Measurements from ENCODE around the gene LZTFL1. TPM values are rescaled to one million over a fixed set of nuclear protein-coding genes. Genes with fewer than 3 reads are reported as not detected.

Gene LZTFL1
- total RNA-seq, 2 donors from 2014 or later: 23.2 to 28.9 TPM

DNA sequence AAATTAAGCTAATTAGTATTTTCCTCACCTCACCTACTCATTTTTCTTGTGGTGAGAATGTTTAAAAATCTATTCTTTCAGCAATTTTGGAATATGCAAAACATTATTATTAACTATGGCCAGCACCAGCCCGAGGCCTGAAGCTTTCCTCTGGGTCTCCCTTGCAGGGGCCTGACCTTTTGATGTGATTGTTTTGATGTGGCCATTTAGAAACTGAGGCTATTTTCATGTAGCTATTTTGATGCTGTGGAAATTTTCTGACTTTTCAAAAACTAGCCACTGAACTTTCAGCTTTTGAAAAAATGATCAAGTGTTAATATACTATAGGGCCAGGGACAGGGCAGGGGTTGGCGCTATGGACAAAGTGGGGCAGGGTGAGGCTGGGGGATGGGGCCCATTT, 36.2 kb upstream of the LZTFL1 start:
- no peaks in the 10 kb centered on the region for H3K36me3 ChIP-seq
- no peaks in the 10 kb centered on the region for H3K27me3 ChIP-seq (replicated peaks; ENCODE audit: insufficient read depth)
- intact Hi-C loops (cut with DNase I): no loop called here
- 91% methylated on average over 2 of the region's 2 CpGs for WGBS
- H3K4me3 ChIP-seq: no peak overlapping the region
- H3K4me1 ChIP-seq (replicated peaks): no peaks in the 10 kb centered on the region
- no peaks in the 10 kb centered on the region for H3K9me3 ChIP-seq
- no peak overlapping the region for H3K27ac ChIP-seq
- no peak for DNase-seq (ENCODE audit: low spot score)
- no peak for TF ChIP-seq POLR2AphosphoS5 (IDR thresholded peaks at IDR 0.05)
- TF ChIP-seq, protein P1, sequence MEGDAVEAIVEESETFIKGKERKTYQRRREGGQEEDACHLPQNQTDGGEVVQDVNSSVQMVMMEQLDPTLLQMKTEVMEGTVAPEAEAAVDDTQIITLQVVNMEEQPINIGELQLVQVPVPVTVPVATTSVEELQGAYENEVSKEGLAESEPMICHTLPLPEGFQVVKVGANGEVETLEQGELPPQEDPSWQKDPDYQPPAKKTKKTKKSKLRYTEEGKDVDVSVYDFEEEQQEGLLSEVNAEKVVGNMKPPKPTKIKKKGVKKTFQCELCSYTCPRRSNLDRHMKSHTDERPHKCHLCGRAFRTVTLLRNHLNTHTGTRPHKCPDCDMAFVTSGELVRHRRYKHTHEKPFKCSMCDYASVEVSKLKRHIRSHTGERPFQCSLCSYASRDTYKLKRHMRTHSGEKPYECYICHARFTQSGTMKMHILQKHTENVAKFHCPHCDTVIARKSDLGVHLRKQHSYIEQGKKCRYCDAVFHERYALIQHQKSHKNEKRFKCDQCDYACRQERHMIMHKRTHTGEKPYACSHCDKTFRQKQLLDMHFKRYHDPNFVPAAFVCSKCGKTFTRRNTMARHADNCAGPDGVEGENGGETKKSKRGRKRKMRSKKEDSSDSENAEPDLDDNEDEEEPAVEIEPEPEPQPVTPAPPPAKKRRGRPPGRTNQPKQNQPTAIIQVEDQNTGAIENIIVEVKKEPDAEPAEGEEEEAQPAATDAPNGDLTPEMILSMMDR (IDR thresholded peaks at IDR 0.05): no peak
- TF ChIP-seq POLR2A (IDR thresholded peaks at IDR 0.05): no peak

DNA sequence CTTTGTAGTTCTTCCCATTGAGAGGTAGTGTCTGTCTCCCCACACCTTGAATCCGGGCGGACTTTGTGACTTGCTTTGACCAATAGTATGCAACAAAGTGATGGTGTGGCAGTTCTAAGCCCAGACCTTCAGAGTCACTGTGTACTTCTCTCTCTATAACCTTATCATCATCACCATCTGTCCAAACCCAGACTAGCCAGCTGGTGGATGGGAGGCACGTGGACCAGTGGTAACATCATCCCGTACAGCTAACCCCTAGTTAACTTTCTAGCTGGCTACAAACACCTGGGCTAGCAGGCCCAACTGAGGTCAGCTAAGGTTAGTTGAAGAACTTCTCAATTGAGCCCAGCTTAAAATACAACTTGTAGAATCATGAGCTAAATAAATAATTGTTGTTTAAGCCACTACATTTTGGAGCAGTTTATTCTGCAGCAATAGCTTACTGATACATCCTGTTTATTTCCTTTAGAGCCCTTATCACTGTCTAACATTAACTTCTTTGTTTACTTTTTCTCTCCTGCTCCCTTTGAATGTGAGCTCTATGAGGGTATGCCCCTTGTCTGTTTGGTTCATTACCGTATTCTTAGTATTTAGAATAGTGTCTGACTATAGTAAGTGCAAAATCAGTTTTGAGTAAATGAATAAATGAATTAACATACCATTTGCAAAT, 32.9 kb upstream of the LZTFL1 start:
- 83% methylated on average over 5 of the region's 5 CpGs for WGBS
- TF ChIP-seq POLR2AphosphoS5 (IDR thresholded peaks at IDR 0.05) (no peak), POLR2A (IDR thresholded peaks at IDR 0.05) (no peak)
- TF ChIP-seq, protein P1 (IDR thresholded peaks at IDR 0.05): no peak
- intact Hi-C loops (cut with DNase I): no loop called here
- Histone ChIP-seq H3K4me3 (no peak overlapping the region), H3K27me3 (replicated peaks; ENCODE audit: insufficient read depth) (no peaks in the 10 kb centered on the region), H3K36me3 (no peaks in the 10 kb centered on the region), H3K27ac (no peak overlapping the region), H3K4me1 (replicated peaks) (no peaks in the 10 kb centered on the region), H3K9me3 (no peaks in the 10 kb centered on the region)
- no peak for DNase-seq (ENCODE audit: low spot score)

DNA sequence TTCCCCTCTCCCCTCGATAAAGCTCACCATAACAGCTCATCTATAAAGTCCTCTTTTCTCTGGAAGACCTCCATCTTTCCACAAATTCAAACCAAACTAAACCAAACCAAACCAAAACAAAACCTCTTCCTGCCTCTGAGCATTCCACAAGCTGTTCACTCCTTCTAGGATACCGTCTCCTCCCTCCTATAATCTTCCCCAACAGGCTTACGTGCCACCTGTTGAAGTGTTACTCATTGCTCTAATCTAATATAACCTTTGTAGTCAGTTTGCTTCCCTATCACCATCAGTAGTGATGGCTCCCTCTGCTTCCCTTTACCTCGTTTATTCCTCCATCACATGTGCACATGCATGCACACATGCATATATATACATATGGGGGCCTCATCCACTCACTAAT, 31.7 kb upstream of the LZTFL1 start:
- Histone ChIP-seq H3K4me3 (no peak overlapping the region), H3K36me3 (no peaks in the 10 kb centered on the region), H3K27ac (no peak overlapping the region), H3K9me3 (no peaks in the 10 kb centered on the region), H3K27me3 (replicated peaks; ENCODE audit: insufficient read depth) (no peaks in the 10 kb centered on the region), H3K4me1 (replicated peaks) (no peaks in the 10 kb centered on the region)
- intact Hi-C loops (cut with DNase I): no loop called here
- TF ChIP-seq, protein P1 (IDR thresholded peaks at IDR 0.05): no peak
- TF ChIP-seq POLR2AphosphoS5 (IDR thresholded peaks at IDR 0.05): no peak
- TF ChIP-seq POLR2A (IDR thresholded peaks at IDR 0.05): no peak
- WGBS: 88% methylated on average over 4 of the region's 4 CpGs
- DNase-seq (ENCODE audit: low spot score): no peak

DNA sequence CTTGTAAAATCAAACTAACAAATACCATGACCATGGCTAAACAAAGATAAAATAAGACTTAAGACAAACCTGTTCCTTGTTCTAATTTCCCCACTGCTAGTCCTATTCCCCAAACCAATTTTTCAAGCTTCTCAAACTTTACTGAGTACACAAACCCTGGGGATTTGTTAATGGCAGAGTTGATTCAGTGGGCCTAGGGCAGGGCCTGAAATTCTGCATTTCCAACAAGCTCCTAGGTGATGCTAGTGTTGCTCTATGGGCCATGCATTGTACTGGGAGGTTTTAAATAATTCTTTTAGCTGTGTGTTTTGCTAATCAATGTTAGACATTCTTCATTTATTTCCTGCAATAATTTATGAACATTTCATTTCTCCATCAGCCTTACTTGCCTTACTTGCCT, 31.1 kb upstream of the LZTFL1 start:
- intact Hi-C loops (cut with DNase I): no loop called here
- Histone ChIP-seq H3K4me1 (replicated peaks) (no peaks in the 10 kb centered on the region), H3K27me3 (replicated peaks; ENCODE audit: insufficient read depth) (no peaks in the 10 kb centered on the region), H3K36me3 (no peaks in the 10 kb centered on the region), H3K27ac (no peak overlapping the region), H3K4me3 (no peak overlapping the region), H3K9me3 (no peaks in the 10 kb centered on the region)
- TF ChIP-seq POLR2A (IDR thresholded peaks at IDR 0.05): no peak
- no peak for DNase-seq (ENCODE audit: low spot score)

DNA sequence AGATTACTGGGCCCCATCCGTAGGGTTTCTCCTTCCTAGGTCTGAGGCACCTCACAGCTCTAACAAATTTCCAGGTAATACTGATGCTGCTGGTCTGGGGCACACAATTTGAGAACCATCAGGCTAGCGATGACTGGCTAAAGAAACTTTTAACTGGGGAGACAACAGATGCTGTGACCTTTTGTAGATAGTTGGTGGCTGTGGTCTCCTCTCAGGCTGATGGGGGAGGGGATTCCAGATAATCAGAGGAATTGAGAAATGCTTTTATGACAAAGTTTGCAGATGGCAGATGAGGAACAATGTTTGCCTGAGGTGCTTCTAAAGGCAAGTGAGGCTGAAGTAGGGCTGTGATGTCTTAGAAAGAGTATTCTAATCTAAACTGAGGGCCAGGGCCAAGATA, 30.6 kb upstream of the LZTFL1 start:
- no peaks in the 10 kb centered on the region for H3K36me3 ChIP-seq
- no peaks in the 10 kb centered on the region for H3K9me3 ChIP-seq
- intact Hi-C loops (cut with DNase I): no loop called here
- DNase-seq (ENCODE audit: low spot score): no peak
- no peaks in the 10 kb centered on the region for H3K4me1 ChIP-seq (replicated peaks)
- TF ChIP-seq POLR2AphosphoS5 (IDR thresholded peaks at IDR 0.05) (no peak), POLR2A (IDR thresholded peaks at IDR 0.05) (no peak)
- TF ChIP-seq, protein P1 (IDR thresholded peaks at IDR 0.05): no peak
- no peaks in the 10 kb centered on the region for H3K27me3 ChIP-seq (replicated peaks; ENCODE audit: insufficient read depth)
- 84% methylated on average over 2 of the region's 2 CpGs for WGBS
- H3K4me3 ChIP-seq: no peak overlapping the region
- H3K27ac ChIP-seq: no peak overlapping the region
